Cardiac muscle cell (in vitro differentiated cells and primary cell): ENCODE measurements around the gene PLB1. TPM values are rescaled to one million over a fixed set of nuclear protein-coding genes. Genes with fewer than 3 reads are reported as not detected.

ENCODE experiments used
- DNase-seq, 2 donors: peaks; one replicate each; pipeline versions ENCODE4 v3.0.0 to v3.0.0-alpha.2; 2010 to 2017; ENCODE audit warnings: low read depth in 1 of 2, low spot score in 1 of 2
- H3K27ac ChIP-seq: fragments of 200-600 bp; sonication (generic); 2 replicates; pipeline ENCODE4 v1.5.1; 2016
- H3K27me3 ChIP-seq: fragments of 200-600 bp; sonication (generic); 2 replicates; pipeline ENCODE4 v1.6.0; 2016; ENCODE audit warnings: control low read depth
- H3K36me3 ChIP-seq: fragments of 200-600 bp; sonication (generic); 2 replicates; pipeline ENCODE4 v1.5.1; 2016; ENCODE audit warnings: control low read depth
- H3K4me1 ChIP-seq: fragments of 200-600 bp; sonication (generic); 2 replicates; pipeline ENCODE4 v1.8.1; 2017; ENCODE audit warnings: low read depth, mild to moderate bottlenecking, mixed run types
- H3K4me3 ChIP-seq: fragments of 200-600 bp; sonication (generic); 2 replicates; pipeline ENCODE4 v1.5.1; 2016; ENCODE audit warnings: mild to moderate bottlenecking
- H3K9me3 ChIP-seq: fragments of 200-600 bp; sonication (generic); 2 replicates; pipeline ENCODE4 v1.5.1; 2017; ENCODE audit warnings: low read depth, mild to moderate bottlenecking, control low read depth
- CTCF ChIP-seq: IDR thresholded peaks from 2 replicates; pipeline ENCODE4 v1.5.1; 2012; ENCODE audit warnings: low read depth, mild to moderate bottlenecking, low read length
- polyA plus RNA-seq: library from polyadenylated mRNA; unstranded; fragments of >200 nt; fragmentation: Nextera tagmentation; extraction: Ambion mirVana; gene quantifications from 2 replicates; pipeline ENCODE4 v1.2.1, GENCODE V29; 2016
- total RNA-seq: library from RNA; depleted of rRNA; stranded (reverse); fragments of >200 nt; gene quantifications from 2 replicates; pipeline ENCODE4 v1.2.3, GENCODE V29; 2016

The PLB1 gene
- total and polyA plus RNA-seq, 2 experiments from 2014 or later = 1.1 to 1.2 TPM

GRCh38 chr2:28631514-28632206 lies 135.8 kb downstream of the PLB1 start:
- no peak for TF ChIP-seq CTCF
- peaks cover 15% of the 10 kb centered on the region for H3K4me1 ChIP-seq

GRCh38 chr2:28632791-28633190 lies 136.9 kb downstream of the PLB1 start:
- no peak overlapping the region for H3K4me3 ChIP-seq
- H3K27ac ChIP-seq = no peak overlapping the region
- peaks cover 9% of the 10 kb centered on the region for H3K4me1 ChIP-seq
- no peaks in the 10 kb centered on the region for H3K27me3 ChIP-seq
- H3K9me3 ChIP-seq = no peaks in the 10 kb centered on the region
- H3K36me3 ChIP-seq = no peaks in the 10 kb centered on the region
- no peak for TF ChIP-seq CTCF
- DNase-seq = no peak

More at GRCh38 chr2:28631514-28632206, 135.8 kb downstream of the PLB1 start:
- Histone ChIP-seq H3K36me3 (no peaks in the 10 kb centered on the region), H3K27ac (no peak overlapping the region), H3K4me3 (no peak overlapping the region), H3K27me3 (no peaks in the 10 kb centered on the region), H3K9me3 (no peaks in the 10 kb centered on the region)
- no peak for DNase-seq

- DNase-seq = no peak
- no peaks in the 10 kb centered on the region for H3K36me3 ChIP-seq
- H3K27me3 ChIP-seq = no peaks in the 10 kb centered on the region
- no peak for TF ChIP-seq CTCF
- no peak overlapping the region for H3K4me3 ChIP-seq
- no peak overlapping the region for H3K27ac ChIP-seq
- H3K4me1 ChIP-seq = peaks cover 9% of the 10 kb centered on the region
- H3K9me3 ChIP-seq = no peaks in the 10 kb centered on the region
Measured at GRCh38 chr2:28633204-28633603, 137.3 kb downstream of the PLB1 start.

GRCh38 chr2:28633746-28634145 lies 137.9 kb downstream of the PLB1 start:
- Histone ChIP-seq H3K27me3 (no peaks in the 10 kb centered on the region), H3K9me3 (no peaks in the 10 kb centered on the region), H3K4me1 (peaks cover 9% of the 10 kb centered on the region), H3K4me3 (no peak overlapping the region), H3K36me3 (no peaks in the 10 kb centered on the region), H3K27ac (no peak overlapping the region)
- no peak for TF ChIP-seq CTCF
- peak in 1 of 2 donors; percentile 82 for DNase-seq

GRCh38 chr2:28635191-28635611 lies 139.3 kb downstream of the PLB1 start:
- DNase-seq = no peak
- H3K27me3 ChIP-seq = no peaks in the 10 kb centered on the region

More at GRCh38 chr2:28635191-28635611, 139.3 kb downstream of the PLB1 start:
- Histone ChIP-seq H3K27ac (no peak overlapping the region), H3K9me3 (no peaks in the 10 kb centered on the region), H3K4me3 (no peak overlapping the region), H3K4me1 (peaks cover 9% of the 10 kb centered on the region), H3K36me3 (no peaks in the 10 kb centered on the region)
- TF ChIP-seq CTCF = no peak
